GM18868 (cell line): ENCODE results near the gene SPATA2.
"Not testable (repeated sequence)": the region's sequence is repeated elsewhere in the genome, so short reads cannot be mapped to it uniquely, and the experiment has no call there.

Experiments used
- ATAC-seq: cut with Tn5 transposase; IDR thresholded peaks from one replicate; pipeline ENCODE4 v1.9.1; 2021; ENCODE audit warnings: mild to moderate bottlenecking, moderate library complexity; ENCODE audit not compliant: unreplicated experiment

Gene SPATA2, protein sequence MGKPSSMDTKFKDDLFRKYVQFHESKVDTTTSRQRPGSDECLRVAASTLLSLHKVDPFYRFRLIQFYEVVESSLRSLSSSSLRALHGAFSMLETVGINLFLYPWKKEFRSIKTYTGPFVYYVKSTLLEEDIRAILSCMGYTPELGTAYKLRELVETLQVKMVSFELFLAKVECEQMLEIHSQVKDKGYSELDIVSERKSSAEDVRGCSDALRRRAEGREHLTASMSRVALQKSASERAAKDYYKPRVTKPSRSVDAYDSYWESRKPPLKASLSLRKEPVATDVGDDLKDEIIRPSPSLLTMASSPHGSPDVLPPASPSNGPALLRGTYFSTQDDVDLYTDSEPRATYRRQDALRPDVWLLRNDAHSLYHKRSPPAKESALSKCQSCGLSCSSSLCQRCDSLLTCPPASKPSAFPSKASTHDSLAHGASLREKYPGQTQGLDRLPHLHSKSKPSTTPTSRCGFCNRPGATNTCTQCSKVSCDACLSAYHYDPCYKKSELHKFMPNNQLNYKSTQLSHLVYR

GRCh38 chr20:49915380-49916145 is at the start of gene SPATA2:
SPATA2 (minus strand) TSS chr20:49915529; CDS start chr20:49908490, 7,039 bp downstream.
- ATAC-seq = peak; percentile 86

DNA sequence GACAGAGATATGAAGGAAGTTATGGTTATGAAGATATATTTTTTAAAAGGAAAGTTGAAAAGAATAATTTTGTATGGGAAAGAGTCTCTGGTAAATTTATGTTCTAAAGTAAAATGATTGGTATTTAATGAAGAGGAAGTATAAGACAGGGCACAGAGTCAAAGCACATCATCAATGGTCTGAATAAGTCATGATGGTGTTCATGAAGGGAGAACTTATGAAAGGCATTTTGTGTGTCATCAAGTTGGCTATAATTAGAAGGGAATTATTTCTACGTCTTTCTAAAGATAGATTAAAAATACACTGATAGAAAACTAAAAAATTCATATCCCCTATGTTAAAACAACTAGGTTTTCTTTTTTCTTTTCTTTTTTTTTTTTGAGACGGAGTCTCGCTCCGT is 46.1 kb upstream of the SPATA2 start:
- ATAC-seq = no peak

DNA sequence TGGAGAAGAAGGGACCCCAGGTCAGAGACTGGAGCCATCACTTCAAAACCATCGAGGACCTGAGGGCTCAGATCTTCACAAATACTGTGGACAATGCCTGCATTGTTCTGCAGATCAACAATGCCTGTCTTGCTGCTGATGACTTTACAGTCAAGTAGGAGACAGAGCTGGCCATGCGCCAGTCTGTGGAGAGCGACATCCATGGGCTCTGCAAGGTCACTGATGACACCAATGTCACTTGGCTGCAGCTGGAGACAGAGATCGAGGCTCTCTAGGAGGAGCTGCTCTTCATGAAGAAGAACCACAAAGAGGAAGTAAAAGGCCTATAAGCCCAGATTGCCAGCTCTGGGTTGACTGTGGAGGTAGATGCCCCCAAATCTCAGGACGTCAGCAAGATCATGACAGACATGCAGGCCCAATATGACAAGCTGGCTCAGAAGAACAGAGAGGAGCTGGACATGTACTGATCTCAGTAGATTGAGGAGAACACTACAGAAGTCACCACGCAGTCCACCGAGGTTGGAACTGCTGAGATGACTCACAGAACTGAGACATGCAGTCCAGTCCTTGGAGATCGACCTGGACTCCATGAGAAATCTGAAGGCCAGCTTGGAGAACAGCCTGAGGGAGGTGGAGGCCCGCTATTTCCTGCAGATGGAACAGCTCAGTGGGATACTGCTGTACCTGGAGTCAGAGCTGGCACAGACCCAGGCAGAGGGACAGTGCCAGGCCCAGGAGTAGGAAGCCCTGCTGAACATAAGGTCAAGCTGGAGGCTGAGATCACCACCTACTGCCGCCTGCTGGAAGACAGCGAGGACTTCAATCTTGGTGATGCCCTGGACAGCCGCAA is 42.0 kb upstream of the SPATA2 start:
- not testable (repeated sequence) for ATAC-seq

GRCh38 chr20:49956689-49957088 is 41.4 kb upstream of the SPATA2 start:
- no peak for ATAC-seq

DNA sequence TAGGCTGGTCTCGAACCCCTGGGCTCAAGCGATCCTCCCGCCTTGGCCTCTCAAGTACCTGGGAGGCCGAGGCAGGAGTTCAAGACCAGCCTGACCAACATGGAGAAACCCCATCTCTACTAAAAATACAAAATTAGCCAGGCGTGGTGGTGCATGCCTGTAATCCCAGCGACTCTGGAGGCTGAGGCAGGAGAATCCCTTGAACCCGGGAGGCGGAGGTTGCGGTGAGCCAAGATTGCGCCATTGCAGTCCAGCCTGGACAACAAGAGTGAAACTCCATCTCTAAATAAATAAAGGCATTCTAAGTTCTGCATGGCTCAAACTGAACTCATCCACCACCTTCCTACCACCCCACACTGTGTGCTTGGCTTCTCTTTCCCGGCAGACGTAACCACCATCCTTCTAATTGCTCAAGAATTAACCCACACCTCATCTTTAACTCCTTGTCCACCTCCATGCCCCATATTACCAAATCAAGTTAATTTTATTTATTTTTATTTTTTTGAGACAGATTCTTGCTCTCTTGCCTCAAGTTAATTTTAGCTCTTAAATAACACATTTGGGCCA is 40.6 kb upstream of the SPATA2 start:
- not testable (repeated sequence) for ATAC-seq

DNA sequence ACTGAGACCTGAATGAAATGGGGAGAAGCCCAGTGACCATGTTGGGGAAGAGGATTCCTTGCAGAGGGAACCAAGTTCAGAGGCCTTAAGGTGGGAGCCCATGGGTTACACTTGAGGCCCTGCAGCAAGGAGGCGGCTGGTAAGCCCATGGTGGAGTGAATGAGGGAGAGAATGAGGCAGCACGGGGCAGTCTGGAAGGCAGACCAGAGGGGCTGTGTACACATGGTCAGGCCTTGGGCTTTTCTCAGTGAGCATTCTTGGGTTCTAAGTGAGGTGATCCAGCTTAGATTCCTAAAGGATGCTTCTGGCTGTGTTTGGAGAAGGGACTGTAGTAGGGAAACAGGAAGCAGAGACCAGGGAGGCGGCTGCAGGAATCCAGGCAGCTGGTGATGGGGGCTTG is 39.8 kb upstream of the SPATA2 start:
- no peak for ATAC-seq

DNA sequence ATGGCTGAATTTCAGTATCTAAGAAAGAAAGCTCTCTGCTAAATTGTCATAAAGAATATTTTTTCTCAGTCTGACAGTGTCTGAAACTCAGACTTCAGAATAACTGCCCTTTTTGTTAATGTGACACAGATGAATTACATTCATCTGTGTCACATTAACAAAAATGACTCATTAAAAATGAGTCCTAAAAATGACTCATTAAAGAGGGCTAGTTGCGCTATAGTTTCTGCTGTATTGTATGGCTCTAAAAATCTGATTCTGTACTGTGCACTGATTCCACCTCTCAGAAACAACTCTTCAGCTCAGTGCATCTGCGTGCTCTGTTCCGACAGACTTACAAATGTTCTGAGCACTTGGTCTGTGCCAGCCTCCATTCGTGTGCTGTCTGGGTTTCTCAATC is 35.8 kb upstream of the SPATA2 start:
- ATAC-seq = no peak

GRCh38 chr20:49948809-49949507 is 33.6 kb upstream of the SPATA2 start:
- ATAC-seq = no peak

- no peak for ATAC-seq
Measured at GRCh38 chr20:49948178-49948577, 32.8 kb upstream of the SPATA2 start.

GRCh38 chr20:49945701-49946477 is 30.6 kb upstream of the SPATA2 start:
- ATAC-seq = no peak

DNA sequence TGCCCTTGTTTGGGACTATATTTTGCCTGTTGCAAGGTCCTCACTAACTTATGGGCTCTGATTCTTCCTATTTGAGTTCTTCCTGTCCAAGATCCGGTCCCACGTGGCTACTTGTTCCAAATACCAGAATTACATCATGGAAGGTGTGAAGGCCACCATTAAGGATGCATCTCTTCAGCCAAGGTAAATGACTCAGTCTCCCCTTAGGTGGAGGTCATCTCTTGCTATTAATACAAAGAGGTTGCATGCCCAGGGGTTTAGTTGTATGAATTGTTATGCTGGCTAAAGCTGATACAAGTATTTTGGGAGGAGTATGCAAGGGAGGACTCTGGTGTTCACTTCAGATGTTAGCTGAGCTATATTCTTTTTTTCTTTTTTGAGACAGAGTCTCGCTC is 30.0 kb upstream of the SPATA2 start:
- no peak for ATAC-seq

- no peak for ATAC-seq
Measured at GRCh38 chr20:49942942-49943341, 27.6 kb upstream of the SPATA2 start.

GRCh38 chr20:49942303-49942702 is 27.0 kb upstream of the SPATA2 start:
- ATAC-seq = no peak

DNA sequence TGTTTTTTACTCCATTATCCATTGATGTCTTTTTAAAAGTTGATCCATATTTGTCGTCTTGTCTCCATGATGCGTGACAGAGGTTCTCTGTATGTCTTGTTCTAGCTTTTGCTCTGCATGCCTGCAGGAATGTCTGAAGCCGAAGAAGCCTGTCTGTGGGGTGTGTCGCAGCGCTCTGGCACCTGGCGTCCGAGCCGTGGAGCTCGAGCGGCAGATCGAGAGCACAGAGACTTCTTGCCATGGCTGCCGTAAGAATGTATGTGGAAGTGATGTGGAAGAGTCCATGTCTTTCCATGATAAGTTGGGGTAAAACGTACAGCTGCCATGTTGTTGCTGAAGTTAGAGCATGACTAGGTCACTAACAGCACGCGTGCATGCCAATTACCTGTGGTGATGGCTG is 26.1 kb upstream of the SPATA2 start:
- no peak for ATAC-seq

GRCh38 chr20:49938173-49939163 is 23.1 kb upstream of the SPATA2 start:
- ATAC-seq = no peak

DNA sequence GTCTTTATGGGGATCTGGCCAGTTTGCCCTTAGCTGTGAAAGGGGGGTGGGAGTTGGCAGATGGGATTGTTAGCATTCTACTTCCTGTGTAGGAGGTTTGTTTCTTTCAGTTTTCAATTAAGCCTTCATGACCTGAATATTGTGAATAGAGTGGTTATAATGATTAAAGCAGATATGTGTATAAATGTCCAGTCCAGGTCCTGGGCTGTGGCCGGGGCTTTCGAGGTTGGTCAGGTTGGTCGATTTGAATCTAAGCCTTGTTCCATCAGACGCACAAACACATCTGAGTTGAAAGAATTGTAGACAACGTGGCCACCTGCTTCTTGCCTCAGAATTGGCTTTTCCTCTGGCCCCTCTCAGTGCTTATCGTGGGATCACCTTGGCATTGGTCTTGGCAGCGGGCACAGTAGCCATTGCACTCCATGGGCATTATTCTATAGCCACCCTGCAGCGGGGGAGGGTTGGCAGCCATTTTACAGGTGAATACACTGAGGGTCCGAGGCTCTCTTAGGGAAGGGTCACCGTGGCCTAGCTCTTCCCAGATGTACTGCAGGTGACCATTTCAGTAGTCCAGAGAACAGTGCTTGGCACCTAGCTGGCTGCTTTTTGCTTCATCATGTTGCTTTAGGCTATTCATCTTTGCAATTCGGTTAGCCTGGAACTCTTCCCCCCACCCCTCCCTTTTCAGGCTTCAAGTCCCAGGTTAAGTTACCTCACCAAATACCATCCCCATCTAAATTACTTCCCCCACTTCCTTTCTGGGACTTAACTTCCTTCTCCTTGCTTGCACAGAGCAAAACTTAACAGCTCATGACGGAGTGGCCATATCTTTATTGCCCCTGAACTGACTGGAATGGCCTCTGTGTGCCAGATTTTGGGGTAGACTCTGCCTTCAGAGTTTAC is 21.9 kb upstream of the SPATA2 start:
- no peak for ATAC-seq
